Pancreas (tissue), 10 donors: ENCODE data around the gene TRPV4. TPM values are rescaled to one million over a fixed set of nuclear protein-coding genes. Genes with fewer than 3 reads are reported as not detected.

Experiments
- ATAC-seq, 4 donors: fragments of 200-7000 bp; cut with Tn5 transposase; one replicate each; pipeline versions ENCODE4 v1.8.0 to v1.9.1; 2020; ENCODE audit warnings: mild to moderate bottlenecking in 4 of 4, moderate library complexity in 4 of 4
- DNase-seq, 6 donors: peaks; one replicate each; pipeline ENCODE4 v3.0.0-alpha.2; 2020
- FAIRE-seq: peaks from 2 replicates; lab custom pipeline; 2012; peaks lifted over from hg19 to GRCh38; lab: Jason Lieb, UNC
- H3K27ac ChIP-seq, 4 donors: fragments of 200-600 bp; sonication (generic); 1 replicate in 3 of 4; 2 replicates in 1 of 4; pipeline versions ENCODE4 v1.5.0 to v1.8.0; 2020
- H3K27me3 ChIP-seq, 4 donors: fragments of 200-600 bp; one replicate each; pipeline ENCODE4 v1.8.0; 2021
- H3K36me3 ChIP-seq, 3 donors: fragments of 200-600 bp; sonication (generic) in 1 of 3; one replicate each; pipeline versions ENCODE4 v1.5.0 to v1.8.0; 2020 to 2021
- H3K4me1 ChIP-seq, 3 donors: fragments of 200-600 bp; one replicate each; pipeline ENCODE4 v1.8.0; 2021
- H3K4me3 ChIP-seq, 4 donors: fragments of 200-600 bp; sonication (generic) in 2 of 4; one replicate each; pipeline versions ENCODE4 v1.5.0 to v1.8.0; 2020 to 2021
- H3K9me3 ChIP-seq, 4 donors: fragments of 200-600 bp; one replicate each; pipeline ENCODE4 v1.8.0; 2021
- WGBS, 2 donors: extraction: QIAGEN DNeasy Blood & Tissue Kit; methylation state at CpG; one replicate each; pipeline ENCODE4 v1.1.7; 2013; 5-methylcytosine and 5-hydroxymethylcytosine counted together
- intact Hi-C, 3 donors: fragments of 100-400 bp; cut with DNase I; formaldehyde crosslinking; loops; one replicate each; pipeline versions ENCODE4 v1.11.1 to v1.14.2; 2022
- polyA plus RNA-seq, 2 donors: library from polyadenylated mRNA; stranded (reverse); fragments of 200-250 nt; gene quantifications; one replicate each; pipeline ENCODE4 v1.2.3, GENCODE V29; 2013
- total RNA-seq, 6 donors: library from RNA; stranded (reverse); fragmentation: NEBNext Ultra II Directional in 4 of 6; extraction: Animal tissue kit (Norgen Biotek cat#: 25700) in 4 of 6; gene quantifications; one replicate each; pipeline versions ENCODE4 v1.2.1 to v1.2.4, GENCODE V29; 2021 to 2023
- TF ChIP-seq, protein P1 (sequence below), 4 donors: fragments of 200-600 bp; sonication (generic) in 3 of 4; IDR thresholded peaks; one replicate each; pipeline versions ENCODE4 v1.5.0 to v1.8.0; 2021; ENCODE audit warnings: antibody characterized with exemption in 4 of 4
- donor health status: healthy with polysubstance abuse.
- donor health status: DM: no; HTN: no; CAD: no; lungs with moderate emphysema.
- donor health status: DM: no; HTN: no; CAD: no.
- donor health status: control.
- donor health status: control.
- donor health status: Bipolar disorder and iron deficiency.
- donor health status: DM: yes; HTN: yes; CAD: no.
- donor health status: DM: no; HTN: no; CAD: no.
- donor health status: DM: no; HTN: no; CAD: no.
- donor health status: DM: yes; HTN: yes; CAD: no.

TRPV4 gene
- total and polyA plus RNA-seq, 8 donors = 1.9 to 4.9 (median 4.0) TPM

- no peaks in the 10 kb centered on the region for H3K36me3 ChIP-seq
- ATAC-seq = no peak
- H3K27me3 ChIP-seq = no peaks in the 10 kb centered on the region
- no peaks in the 10 kb centered on the region for H3K9me3 ChIP-seq
- TF ChIP-seq, protein P1, sequence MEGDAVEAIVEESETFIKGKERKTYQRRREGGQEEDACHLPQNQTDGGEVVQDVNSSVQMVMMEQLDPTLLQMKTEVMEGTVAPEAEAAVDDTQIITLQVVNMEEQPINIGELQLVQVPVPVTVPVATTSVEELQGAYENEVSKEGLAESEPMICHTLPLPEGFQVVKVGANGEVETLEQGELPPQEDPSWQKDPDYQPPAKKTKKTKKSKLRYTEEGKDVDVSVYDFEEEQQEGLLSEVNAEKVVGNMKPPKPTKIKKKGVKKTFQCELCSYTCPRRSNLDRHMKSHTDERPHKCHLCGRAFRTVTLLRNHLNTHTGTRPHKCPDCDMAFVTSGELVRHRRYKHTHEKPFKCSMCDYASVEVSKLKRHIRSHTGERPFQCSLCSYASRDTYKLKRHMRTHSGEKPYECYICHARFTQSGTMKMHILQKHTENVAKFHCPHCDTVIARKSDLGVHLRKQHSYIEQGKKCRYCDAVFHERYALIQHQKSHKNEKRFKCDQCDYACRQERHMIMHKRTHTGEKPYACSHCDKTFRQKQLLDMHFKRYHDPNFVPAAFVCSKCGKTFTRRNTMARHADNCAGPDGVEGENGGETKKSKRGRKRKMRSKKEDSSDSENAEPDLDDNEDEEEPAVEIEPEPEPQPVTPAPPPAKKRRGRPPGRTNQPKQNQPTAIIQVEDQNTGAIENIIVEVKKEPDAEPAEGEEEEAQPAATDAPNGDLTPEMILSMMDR (IDR thresholded peaks at IDR 0.05) = no peak
- WGBS, 2 donors = 91 to 93% methylated on average over 8 of the region's 8 CpGs
- intact Hi-C loops = loop anchor here in 1 of 3 donors (10.0 kb wide), 1 partner anchor 67 kb away; the partner anchor contains the start of gene GLTP
- no peak overlapping the region for H3K4me3 ChIP-seq
- H3K4me1 ChIP-seq = peaks cover 4 to 10% (median 6%) of the 10 kb centered on the region in 3 donors
- no peak for FAIRE-seq
- no peak for DNase-seq
- no peak overlapping the region for H3K27ac ChIP-seq
Measured at GRCh38 chr12:109817627-109818231, 15.5 kb downstream of the TRPV4 start.

- ATAC-seq = no peak
- H3K4me3 ChIP-seq = no peak overlapping the region
Measured at GRCh38 chr12:109816870-109817269, 16.3 kb downstream of the TRPV4 start.

GRCh38 chr12:109815757-109816617 is 17.2 kb downstream of the TRPV4 start:
- ATAC-seq (no peak), DNase-seq (no peak), FAIRE-seq (no peak)
- Histone ChIP-seq H3K4me3 (no peak overlapping the region), H3K27ac (no peak overlapping the region), H3K4me1 (no peaks in the 10 kb centered on the region), H3K27me3 (no peaks in the 10 kb centered on the region), H3K9me3 (no peaks in the 10 kb centered on the region), H3K36me3 (no peaks in the 10 kb centered on the region)
- WGBS, 2 donors = 80 to 82% methylated on average over 10 of the region's 10 CpGs
- intact Hi-C loops = loop anchor here in 1 of 3 donors (10.0 kb wide), 1 partner anchor 69 kb away; the partner anchor contains the start of gene GLTP
- TF ChIP-seq, protein P1 (IDR thresholded peaks at IDR 0.05) = no peak

More at GRCh38 chr12:109816870-109817269, 16.3 kb downstream of the TRPV4 start:
- TF ChIP-seq, protein P1 (IDR thresholded peaks at IDR 0.05) = no peak
- no peaks in the 10 kb centered on the region for H3K36me3 ChIP-seq
- DNase-seq = no peak
- no peaks in the 10 kb centered on the region for H3K27me3 ChIP-seq
- no peak for FAIRE-seq
- no peaks in the 10 kb centered on the region for H3K9me3 ChIP-seq
- intact Hi-C loops = loop anchor here in 1 of 3 donors (10.0 kb wide), 1 partner anchor 68 kb away; the partner anchor contains the start of gene GLTP
- peaks cover 0 to under 1% (median 0%) of the 10 kb centered on the region in 3 donors for H3K4me1 ChIP-seq
- WGBS, 2 donors = 83 to 93% methylated on average over 7 of the region's 7 CpGs
- no peak overlapping the region for H3K27ac ChIP-seq

DNA sequence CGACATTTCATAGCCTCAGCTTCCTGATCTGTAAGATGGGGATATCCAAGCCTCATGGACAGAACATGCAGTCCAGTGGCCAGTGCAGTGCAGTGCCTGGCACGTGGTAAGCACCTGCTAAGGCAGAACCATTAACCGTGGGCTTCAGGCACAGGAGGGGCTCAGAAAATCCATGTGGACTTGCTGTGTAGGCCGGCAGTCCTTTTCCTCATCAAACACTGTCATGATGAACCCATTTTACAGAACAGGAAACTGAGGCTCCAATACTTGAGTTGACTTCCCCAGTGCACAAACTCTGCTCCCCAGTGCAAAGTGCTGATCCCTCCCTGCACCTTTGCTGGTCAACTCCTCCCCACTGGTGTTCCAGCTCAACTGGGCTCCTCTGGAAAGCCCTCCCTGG is 18.0 kb downstream of the TRPV4 start:
- no peaks in the 10 kb centered on the region for H3K4me1 ChIP-seq
- H3K36me3 ChIP-seq = no peaks in the 10 kb centered on the region
- WGBS, 2 donors = 89% methylated on average over 4 of the region's 4 CpGs
- intact Hi-C loops = loop anchor here in 1 of 3 donors (10.0 kb wide), 1 partner anchor 70 kb away; the partner anchor contains the start of gene GLTP
- no peaks in the 10 kb centered on the region for H3K27me3 ChIP-seq
- no peak for FAIRE-seq
- TF ChIP-seq, protein P1 (IDR thresholded peaks at IDR 0.05) = no peak
- ATAC-seq = no peak
- no peaks in the 10 kb centered on the region for H3K9me3 ChIP-seq
- no peak overlapping the region for H3K27ac ChIP-seq
- H3K4me3 ChIP-seq = no peak overlapping the region
- DNase-seq = no peak
